GM10266 (cell line): ENCODE results near the gene GPNMB.

Experiments used
- DNase-seq: peaks from one replicate; pipeline ENCODE4 v3.0.0; 2012; ENCODE audit errors: extremely low spot score
- TF ChIP-seq, protein P1 (sequence below): IDR thresholded peaks from 2 replicates; pipeline ENCODE4 v1.5.1; 2012; ENCODE audit warnings: mild to moderate bottlenecking, low read depth; ENCODE audit not compliant: control insufficient read depth, insufficient read depth; ENCODE audit errors: missing control alignments

GPNMB gene

GRCh38 chr7:23292623-23293022 is 46.0 kb downstream of the GPNMB start:
- TF ChIP-seq, protein P1, sequence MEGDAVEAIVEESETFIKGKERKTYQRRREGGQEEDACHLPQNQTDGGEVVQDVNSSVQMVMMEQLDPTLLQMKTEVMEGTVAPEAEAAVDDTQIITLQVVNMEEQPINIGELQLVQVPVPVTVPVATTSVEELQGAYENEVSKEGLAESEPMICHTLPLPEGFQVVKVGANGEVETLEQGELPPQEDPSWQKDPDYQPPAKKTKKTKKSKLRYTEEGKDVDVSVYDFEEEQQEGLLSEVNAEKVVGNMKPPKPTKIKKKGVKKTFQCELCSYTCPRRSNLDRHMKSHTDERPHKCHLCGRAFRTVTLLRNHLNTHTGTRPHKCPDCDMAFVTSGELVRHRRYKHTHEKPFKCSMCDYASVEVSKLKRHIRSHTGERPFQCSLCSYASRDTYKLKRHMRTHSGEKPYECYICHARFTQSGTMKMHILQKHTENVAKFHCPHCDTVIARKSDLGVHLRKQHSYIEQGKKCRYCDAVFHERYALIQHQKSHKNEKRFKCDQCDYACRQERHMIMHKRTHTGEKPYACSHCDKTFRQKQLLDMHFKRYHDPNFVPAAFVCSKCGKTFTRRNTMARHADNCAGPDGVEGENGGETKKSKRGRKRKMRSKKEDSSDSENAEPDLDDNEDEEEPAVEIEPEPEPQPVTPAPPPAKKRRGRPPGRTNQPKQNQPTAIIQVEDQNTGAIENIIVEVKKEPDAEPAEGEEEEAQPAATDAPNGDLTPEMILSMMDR = no peak

GRCh38 chr7:23293500-23294073 is 47.0 kb downstream of the GPNMB start:
- TF ChIP-seq, protein P1 = no peak
- no peak for DNase-seq

More at GRCh38 chr7:23292623-23293022, 46.0 kb downstream of the GPNMB start:
- DNase-seq = no peak

GRCh38 chr7:23294549-23295400 is 48.2 kb downstream of the GPNMB start:
- TF ChIP-seq, protein P1 = no peak
- no peak for DNase-seq

GRCh38 chr7:23295401-23295697 is 48.8 kb downstream of the GPNMB start:
- TF ChIP-seq, protein P1 = no peak
- no peak for DNase-seq

DNA sequence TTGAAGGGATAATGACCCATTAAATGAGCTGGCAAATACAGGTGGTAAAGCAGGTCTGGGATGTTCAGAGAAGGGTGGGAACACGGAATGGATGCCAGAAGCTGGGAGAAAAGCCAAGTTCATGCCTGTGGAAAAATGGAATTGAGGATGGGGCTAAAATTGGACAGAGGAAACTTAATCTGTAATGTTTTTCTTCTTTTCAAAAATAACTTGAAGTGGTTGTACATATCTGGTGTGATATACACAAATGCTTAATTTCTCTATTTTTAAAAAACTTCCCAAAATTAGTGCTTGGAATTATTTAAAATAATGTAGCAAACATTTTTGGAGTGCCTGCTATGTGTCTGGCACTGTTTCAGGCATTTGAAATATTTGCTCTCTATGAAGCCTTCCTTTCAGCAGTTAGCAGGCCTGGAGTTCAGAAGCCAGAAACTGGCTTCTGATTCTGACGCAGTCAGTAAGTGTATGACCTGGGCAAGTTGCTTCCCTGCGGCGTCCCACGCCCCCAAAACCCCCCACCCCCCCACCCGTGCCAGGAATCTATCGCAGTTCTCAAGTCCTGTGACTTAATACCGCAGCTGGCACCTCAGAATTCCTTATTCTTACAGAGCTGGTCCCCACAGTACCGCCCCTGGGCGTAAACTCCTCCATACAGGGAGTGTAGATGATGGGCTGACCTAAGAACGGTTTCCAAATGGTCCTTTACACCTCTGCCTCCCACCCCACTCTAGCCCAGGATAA is 51.7 kb downstream of the GPNMB start:
- DNase-seq = no peak
- TF ChIP-seq, protein P1 = no peak

GRCh38 chr7:23298885-23299769 is 52.6 kb downstream of the GPNMB start, which contains the start of gene MALSU1:
Gene MALSU1, plus strand, starts transcription at chr7:23299339. Its CDS starts 14 bp downstream, at chr7:23299353.
- peak; percentile 93 for DNase-seq
- TF ChIP-seq, protein P1 = no peak
